ENCODE results near the gene DENND1B. TPM values are rescaled to one million over a fixed set of nuclear protein-coding genes. Genes with fewer than 3 reads are reported as not detected.

Gene DENND1B
- polyA plus RNA-seq, 4 donors, result 5.0 to 16.1 (median 10.2) TPM

DNA sequence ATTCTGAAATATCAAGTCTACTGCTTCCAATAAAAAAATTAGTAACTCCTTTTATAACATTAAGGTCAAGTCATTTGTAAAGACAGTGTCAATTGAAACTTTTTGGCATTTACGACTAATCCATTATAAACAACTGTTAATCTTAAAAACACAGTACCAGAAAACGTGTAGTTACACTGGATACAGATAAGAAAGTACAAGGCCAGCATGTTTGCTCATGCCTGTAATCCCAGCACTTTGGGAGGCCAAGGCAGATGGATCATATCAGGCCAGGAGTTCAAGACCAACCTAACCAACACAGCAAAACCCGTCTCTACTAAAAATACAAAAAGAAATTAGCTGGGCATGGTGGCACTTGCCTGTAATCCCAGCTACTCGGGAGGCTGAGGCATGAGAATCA is 29.4 kb downstream of the DENND1B start:
- Histone ChIP-seq H3K4me3 (ENCODE audit: low read depth in 1 of 3, low read length in 3 of 3) (no peak overlapping the region), H3K36me3 (ENCODE audit: control insufficient read depth in 3 of 3, insufficient read depth in 2 of 3, low read depth in 1 of 3, low read length in 3 of 3) (no peaks in the 10 kb centered on the region), H3K27ac (ENCODE audit: low read depth in 1 of 3, low read length in 2 of 3) (no peak overlapping the region), H3K9me3 (ENCODE audit: control insufficient read depth in 2 of 2, insufficient read depth in 1 of 2, low read depth in 1 of 2, low read length in 1 of 2) (peaks cover 0 to 9% of the 10 kb centered on the region in 2 donors), H3K4me1 (ENCODE audit: control insufficient read depth in 3 of 3, insufficient read depth in 2 of 3, low read depth in 1 of 3, low read length in 2 of 3) (no peaks in the 10 kb centered on the region), H3K27me3 (ENCODE audit: control insufficient read depth in 3 of 3, insufficient read depth in 3 of 3, low read length in 3 of 3) (no peaks in the 10 kb centered on the region)
- DNase-seq (no peak), FAIRE-seq (no peak)
- WGBS, 3 donors, result 72 to 84% (median 73%) methylated on average over 4 of the region's 4 CpGs

DNA sequence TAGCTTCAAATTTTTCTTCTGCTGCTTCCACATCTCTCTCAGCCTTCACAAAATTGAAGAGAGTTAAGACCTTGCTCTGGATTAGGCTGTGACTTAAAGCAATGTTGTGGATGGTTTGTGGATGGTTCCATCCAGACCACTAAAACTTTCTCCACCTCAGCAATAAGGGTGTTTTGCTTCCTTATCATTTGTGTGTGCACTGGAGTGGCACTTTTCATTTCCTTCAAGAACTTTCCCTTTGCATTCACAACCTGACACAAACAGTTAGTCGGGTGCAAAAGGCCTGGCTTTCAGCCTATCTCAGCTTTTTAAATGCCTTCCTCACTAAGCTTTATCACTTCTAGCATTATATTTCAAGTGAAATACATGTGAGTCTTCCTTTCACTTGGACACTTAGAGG is 30.3 kb downstream of the DENND1B start:
- H3K4me3 ChIP-seq (ENCODE audit: low read depth in 1 of 3, low read length in 3 of 3), result no peak overlapping the region
- 72 to 83% (median 83%) methylated on average over 1 of the region's 1 CpG for WGBS, 3 donors
- peaks cover 0 to 9% of the 10 kb centered on the region in 2 donors for H3K9me3 ChIP-seq (ENCODE audit: control insufficient read depth in 2 of 2, insufficient read depth in 1 of 2, low read depth in 1 of 2, low read length in 1 of 2)
- no peaks in the 10 kb centered on the region for H3K36me3 ChIP-seq (ENCODE audit: control insufficient read depth in 3 of 3, insufficient read depth in 2 of 3, low read depth in 1 of 3, low read length in 3 of 3)
- DNase-seq (no peak), FAIRE-seq (no peak)
- H3K4me1 ChIP-seq (ENCODE audit: control insufficient read depth in 3 of 3, insufficient read depth in 2 of 3, low read depth in 1 of 3, low read length in 2 of 3), result no peaks in the 10 kb centered on the region
- H3K27me3 ChIP-seq (ENCODE audit: control insufficient read depth in 3 of 3, insufficient read depth in 3 of 3, low read length in 3 of 3), result no peaks in the 10 kb centered on the region
- no peak overlapping the region for H3K27ac ChIP-seq (ENCODE audit: low read depth in 1 of 3, low read length in 2 of 3)

DNA sequence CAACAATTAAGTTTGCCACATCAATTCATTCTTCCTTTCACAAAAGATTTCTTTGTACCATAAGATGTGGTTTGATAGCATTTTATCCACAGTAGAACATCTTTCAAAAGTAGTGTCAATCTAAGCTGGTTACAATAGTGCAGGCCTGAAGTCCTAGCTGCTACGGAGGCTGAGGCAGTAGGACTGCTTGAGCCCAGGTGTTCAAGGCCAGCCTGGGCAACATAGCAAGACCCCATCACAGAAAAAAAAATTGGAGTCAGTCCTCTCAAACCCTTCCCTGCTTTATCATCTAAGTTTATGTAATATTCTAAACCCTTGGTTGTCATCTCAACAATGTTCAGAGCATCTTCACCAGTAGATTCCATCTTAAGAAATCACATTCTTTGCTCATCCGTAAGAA is 31.7 kb downstream of the DENND1B start:
- WGBS, 3 donors, result 97 to 98% (median 97%) methylated on average over 2 of the region's 2 CpGs
- peaks cover 0 to 9% of the 10 kb centered on the region in 2 donors for H3K9me3 ChIP-seq (ENCODE audit: control insufficient read depth in 2 of 2, insufficient read depth in 1 of 2, low read depth in 1 of 2, low read length in 1 of 2)
- DNase-seq, result no peak
- no peak overlapping the region for H3K4me3 ChIP-seq (ENCODE audit: low read depth in 1 of 3, low read length in 3 of 3)
- peaks cover 0 to 5% (median 0%) of the 10 kb centered on the region in 3 donors for H3K4me1 ChIP-seq (ENCODE audit: control insufficient read depth in 3 of 3, insufficient read depth in 2 of 3, low read depth in 1 of 3, low read length in 2 of 3)
- no peaks in the 10 kb centered on the region for H3K36me3 ChIP-seq (ENCODE audit: control insufficient read depth in 3 of 3, insufficient read depth in 2 of 3, low read depth in 1 of 3, low read length in 3 of 3)
- H3K27ac ChIP-seq (ENCODE audit: low read depth in 1 of 3, low read length in 2 of 3), result no peak overlapping the region
- FAIRE-seq, result no peak
- no peaks in the 10 kb centered on the region for H3K27me3 ChIP-seq (ENCODE audit: control insufficient read depth in 3 of 3, insufficient read depth in 3 of 3, low read length in 3 of 3)

DNA sequence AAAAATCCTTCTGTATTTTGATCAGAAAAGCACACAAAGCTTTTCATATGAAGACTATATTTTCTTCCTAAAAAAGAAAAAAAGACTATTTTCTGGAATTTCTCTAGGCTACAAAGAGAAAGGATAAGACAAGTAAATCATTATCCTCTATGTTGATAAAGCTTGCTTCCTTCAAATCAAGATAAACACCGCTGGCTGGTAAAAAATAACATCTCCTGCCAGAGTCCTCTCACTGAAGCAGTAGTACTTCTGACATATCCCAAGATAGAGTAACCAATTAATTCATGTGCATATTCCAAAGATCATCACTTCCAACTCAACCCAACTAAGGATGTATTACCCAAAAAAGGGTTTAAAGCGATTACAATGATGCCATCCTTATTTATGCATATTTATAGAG is 34.3 kb downstream of the DENND1B start:
- no peak overlapping the region for H3K4me3 ChIP-seq (ENCODE audit: low read depth in 1 of 3, low read length in 3 of 3)
- FAIRE-seq, result no peak
- peaks cover 0 to 5% (median 0%) of the 10 kb centered on the region in 3 donors for H3K4me1 ChIP-seq (ENCODE audit: control insufficient read depth in 3 of 3, insufficient read depth in 2 of 3, low read depth in 1 of 3, low read length in 2 of 3)
- DNase-seq, result no peak
- H3K9me3 ChIP-seq (ENCODE audit: control insufficient read depth in 2 of 2, insufficient read depth in 1 of 2, low read depth in 1 of 2, low read length in 1 of 2), result peaks cover 0 to 7% of the 10 kb centered on the region in 2 donors
- 74 to 82% (median 81%) methylated on average over 2 of the region's 2 CpGs for WGBS, 3 donors
- H3K36me3 ChIP-seq (ENCODE audit: control insufficient read depth in 3 of 3, insufficient read depth in 2 of 3, low read depth in 1 of 3, low read length in 3 of 3), result no peaks in the 10 kb centered on the region
- no peaks in the 10 kb centered on the region for H3K27me3 ChIP-seq (ENCODE audit: control insufficient read depth in 3 of 3, insufficient read depth in 3 of 3, low read length in 3 of 3)
- no peak overlapping the region for H3K27ac ChIP-seq (ENCODE audit: low read depth in 1 of 3, low read length in 2 of 3)

DNA sequence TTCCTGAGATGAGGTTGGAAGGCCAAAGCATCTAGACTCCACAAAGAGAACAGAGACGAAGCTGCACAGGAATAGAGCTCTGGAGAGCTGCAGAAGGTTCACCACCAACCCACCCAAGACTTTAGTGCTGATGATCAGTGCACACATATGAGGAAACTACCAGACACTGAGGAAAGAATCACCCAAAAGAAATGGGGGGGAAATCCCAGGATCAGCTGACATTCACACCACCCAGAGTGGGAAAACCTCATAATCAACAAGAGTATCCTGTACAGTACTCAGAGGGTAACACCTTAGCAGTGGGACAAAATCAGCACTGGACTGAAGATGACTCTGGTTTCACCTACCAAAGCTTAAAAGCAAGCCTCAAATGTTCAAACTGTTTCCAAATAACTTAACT is 36.4 kb downstream of the DENND1B start:
- Histone ChIP-seq H3K9me3 (ENCODE audit: control insufficient read depth in 2 of 2, insufficient read depth in 1 of 2, low read depth in 1 of 2, low read length in 1 of 2) (peaks cover 0 to 5% of the 10 kb centered on the region in 2 donors), H3K27ac (ENCODE audit: low read depth in 1 of 3, low read length in 2 of 3) (no peak overlapping the region), H3K4me3 (ENCODE audit: low read depth in 1 of 3, low read length in 3 of 3) (no peak overlapping the region), H3K4me1 (ENCODE audit: control insufficient read depth in 3 of 3, insufficient read depth in 2 of 3, low read depth in 1 of 3, low read length in 2 of 3) (peaks cover 0 to 5% (median 0%) of the 10 kb centered on the region in 3 donors), H3K27me3 (ENCODE audit: control insufficient read depth in 3 of 3, insufficient read depth in 3 of 3, low read length in 3 of 3) (no peaks in the 10 kb centered on the region), H3K36me3 (ENCODE audit: control insufficient read depth in 3 of 3, insufficient read depth in 2 of 3, low read depth in 1 of 3, low read length in 3 of 3) (peaks cover 0 to 3% (median 2%) of the 10 kb centered on the region in 3 donors)
- FAIRE-seq (no peak), DNase-seq (no peak)
- WGBS, 3 donors, result 9 to 50% (median 39%) methylated on average over 1 of the region's 1 CpG

DNA sequence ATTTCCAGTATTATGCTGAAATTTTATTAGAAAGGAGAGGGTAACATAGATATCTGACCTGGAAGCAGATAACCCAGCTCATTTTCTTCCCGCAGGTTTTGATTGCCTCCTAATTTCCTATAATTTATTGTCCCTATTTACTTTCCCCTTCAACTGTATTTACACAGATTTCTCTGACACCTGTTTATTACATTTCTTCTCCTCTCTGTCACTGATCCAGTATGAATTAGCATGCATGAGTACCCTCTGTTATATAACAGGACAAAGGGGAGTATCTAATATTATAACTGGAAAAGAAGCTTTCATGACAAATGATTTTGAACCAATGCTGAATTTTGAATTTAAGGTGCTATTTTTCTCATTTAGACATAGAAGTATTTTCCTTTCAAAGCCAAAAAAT is 37.4 kb downstream of the DENND1B start:
- H3K4me1 ChIP-seq (ENCODE audit: control insufficient read depth in 3 of 3, insufficient read depth in 2 of 3, low read depth in 1 of 3, low read length in 2 of 3), result peaks cover 0 to 5% (median 0%) of the 10 kb centered on the region in 3 donors
- no peak overlapping the region for H3K27ac ChIP-seq (ENCODE audit: low read depth in 1 of 3, low read length in 2 of 3)
- H3K9me3 ChIP-seq (ENCODE audit: control insufficient read depth in 2 of 2, insufficient read depth in 1 of 2, low read depth in 1 of 2, low read length in 1 of 2), result peaks cover 0 to 5% of the 10 kb centered on the region in 2 donors
- peaks cover 0 to 3% (median 2%) of the 10 kb centered on the region in 3 donors for H3K36me3 ChIP-seq (ENCODE audit: control insufficient read depth in 3 of 3, insufficient read depth in 2 of 3, low read depth in 1 of 3, low read length in 3 of 3)
- DNase-seq (no peak), FAIRE-seq (no peak)
- H3K27me3 ChIP-seq (ENCODE audit: control insufficient read depth in 3 of 3, insufficient read depth in 3 of 3, low read length in 3 of 3), result no peaks in the 10 kb centered on the region
- 23 to 62% (median 28%) methylated on average over 1 of the region's 1 CpG for WGBS, 3 donors
- H3K4me3 ChIP-seq (ENCODE audit: low read depth in 1 of 3, low read length in 3 of 3), result no peak overlapping the region

DNA sequence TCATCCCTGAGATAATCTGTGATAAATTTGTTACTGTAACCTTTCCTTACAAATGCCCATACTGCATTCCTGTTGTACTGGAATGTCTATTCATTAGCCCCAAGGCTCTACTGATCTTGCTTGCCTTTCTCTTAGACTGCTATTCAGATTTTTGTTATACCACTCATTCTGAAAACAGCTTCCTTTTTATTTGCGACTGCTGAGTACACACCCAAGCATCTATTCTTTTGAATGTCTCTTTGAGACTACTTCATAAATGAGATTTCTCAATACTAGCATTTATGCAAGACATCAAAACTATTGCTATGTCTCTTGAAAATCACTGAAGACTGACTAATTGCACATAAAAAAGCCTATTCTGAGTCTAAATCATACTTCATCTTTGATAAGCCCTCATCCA is 38.6 kb downstream of the DENND1B start:
- H3K27ac ChIP-seq (ENCODE audit: low read depth in 1 of 3, low read length in 2 of 3), result no peak overlapping the region
- FAIRE-seq, result no peak

DNA sequence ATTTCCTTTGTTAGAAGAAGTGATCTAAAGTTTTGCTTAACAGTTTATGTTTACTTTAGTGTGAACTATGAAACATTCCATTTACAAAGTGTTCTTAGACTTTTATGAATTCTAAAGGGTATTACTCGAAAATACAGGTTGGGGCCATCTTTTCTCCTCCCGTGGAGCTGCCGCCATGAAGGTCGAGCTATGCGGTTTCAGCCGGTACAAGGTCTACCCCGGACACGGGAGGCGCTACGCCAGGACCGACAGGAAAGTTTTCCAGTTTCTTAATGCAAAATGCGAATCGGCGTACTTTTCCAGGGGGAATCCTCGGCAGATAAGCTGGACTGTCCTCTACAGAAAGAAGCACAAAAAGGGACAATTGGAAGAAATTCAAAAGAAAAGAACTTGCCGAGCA is 39.8 kb downstream of the DENND1B start:
- no peak overlapping the region for H3K4me3 ChIP-seq (ENCODE audit: low read depth in 1 of 3, low read length in 3 of 3)
- H3K36me3 ChIP-seq (ENCODE audit: control insufficient read depth in 3 of 3, insufficient read depth in 2 of 3, low read depth in 1 of 3, low read length in 3 of 3), result peaks cover 0 to 4% (median 3%) of the 10 kb centered on the region in 3 donors
- no peaks in the 10 kb centered on the region for H3K27me3 ChIP-seq (ENCODE audit: control insufficient read depth in 3 of 3, insufficient read depth in 3 of 3, low read length in 3 of 3)
- 97 to 99% (median 98%) methylated on average over 16 of the region's 16 CpGs for WGBS, 3 donors
- H3K9me3 ChIP-seq (ENCODE audit: control insufficient read depth in 2 of 2, insufficient read depth in 1 of 2, low read depth in 1 of 2, low read length in 1 of 2), result peaks cover 0 to 5% of the 10 kb centered on the region in 2 donors
- peaks cover 0 to 5% (median 0%) of the 10 kb centered on the region in 3 donors for H3K4me1 ChIP-seq (ENCODE audit: control insufficient read depth in 3 of 3, insufficient read depth in 2 of 3, low read depth in 1 of 3, low read length in 2 of 3)
- no peak overlapping the region for H3K27ac ChIP-seq (ENCODE audit: low read depth in 1 of 3, low read length in 2 of 3)
- FAIRE-seq (no peak), DNase-seq (no peak)

More for the DNA sequence above, 38.6 kb downstream of the DENND1B start:
- H3K4me3 ChIP-seq (ENCODE audit: low read depth in 1 of 3, low read length in 3 of 3), result no peak overlapping the region
- DNase-seq, result no peak
- peaks cover 0 to 5% (median 0%) of the 10 kb centered on the region in 3 donors for H3K4me1 ChIP-seq (ENCODE audit: control insufficient read depth in 3 of 3, insufficient read depth in 2 of 3, low read depth in 1 of 3, low read length in 2 of 3)
- peaks cover 0 to 5% of the 10 kb centered on the region in 2 donors for H3K9me3 ChIP-seq (ENCODE audit: control insufficient read depth in 2 of 2, insufficient read depth in 1 of 2, low read depth in 1 of 2, low read length in 1 of 2)
- H3K27me3 ChIP-seq (ENCODE audit: control insufficient read depth in 3 of 3, insufficient read depth in 3 of 3, low read length in 3 of 3), result no peaks in the 10 kb centered on the region
- H3K36me3 ChIP-seq (ENCODE audit: control insufficient read depth in 3 of 3, insufficient read depth in 2 of 3, low read depth in 1 of 3, low read length in 3 of 3), result peaks cover 0 to 4% (median 3%) of the 10 kb centered on the region in 3 donors
- 70 to 87% (median 72%) methylated on average over 1 of the region's 1 CpG for WGBS, 3 donors

DNA sequence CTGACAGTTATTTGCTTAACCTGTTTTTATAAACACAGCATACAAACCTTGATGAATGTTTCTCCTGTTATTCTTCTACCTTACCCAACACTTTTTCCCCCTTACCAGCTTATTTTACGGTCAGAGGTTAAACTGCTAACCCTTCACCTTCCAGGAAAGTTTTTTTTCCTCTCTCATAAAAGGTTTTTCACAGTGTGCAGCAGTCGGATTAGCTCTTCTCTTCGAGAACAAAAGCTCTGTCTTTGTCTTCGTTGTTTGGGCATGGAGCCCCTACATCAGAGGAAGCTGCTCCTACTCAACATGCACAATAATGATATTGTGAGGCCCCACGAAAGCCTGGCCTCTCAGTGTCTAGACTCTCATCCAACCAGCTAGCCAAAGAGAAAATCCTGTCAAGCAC is 42.0 kb downstream of the DENND1B start:
- Histone ChIP-seq H3K9me3 (ENCODE audit: control insufficient read depth in 2 of 2, insufficient read depth in 1 of 2, low read depth in 1 of 2, low read length in 1 of 2) (peaks cover 0 to 5% of the 10 kb centered on the region in 2 donors), H3K27me3 (ENCODE audit: control insufficient read depth in 3 of 3, insufficient read depth in 3 of 3, low read length in 3 of 3) (no peaks in the 10 kb centered on the region), H3K27ac (ENCODE audit: low read depth in 1 of 3, low read length in 2 of 3) (no peak overlapping the region), H3K4me3 (ENCODE audit: low read depth in 1 of 3, low read length in 3 of 3) (no peak overlapping the region), H3K36me3 (ENCODE audit: control insufficient read depth in 3 of 3, insufficient read depth in 2 of 3, low read depth in 1 of 3, low read length in 3 of 3) (peaks cover 0 to 4% (median 3%) of the 10 kb centered on the region in 3 donors), H3K4me1 (ENCODE audit: control insufficient read depth in 3 of 3, insufficient read depth in 2 of 3, low read depth in 1 of 3, low read length in 2 of 3) (no peaks in the 10 kb centered on the region)
- no peak for FAIRE-seq
- 77 to 93% (median 88%) methylated on average over 5 of the region's 5 CpGs for WGBS, 3 donors
- no peak for DNase-seq

All from small intestine (tissue), 7 donors.